GM21447 (cell line): ENCODE data around the gene CLDN24.
"Not testable (repeated sequence)": the region's sequence is repeated elsewhere in the genome, so short reads cannot be mapped to it uniquely, and the experiment has no call there.

Experiments used
- ATAC-seq: cut with Tn5 transposase; IDR thresholded peaks from one replicate; pipeline ENCODE4 v1.9.1; 2021; ENCODE audit not compliant: unreplicated experiment

The CLDN24 gene

DNA sequence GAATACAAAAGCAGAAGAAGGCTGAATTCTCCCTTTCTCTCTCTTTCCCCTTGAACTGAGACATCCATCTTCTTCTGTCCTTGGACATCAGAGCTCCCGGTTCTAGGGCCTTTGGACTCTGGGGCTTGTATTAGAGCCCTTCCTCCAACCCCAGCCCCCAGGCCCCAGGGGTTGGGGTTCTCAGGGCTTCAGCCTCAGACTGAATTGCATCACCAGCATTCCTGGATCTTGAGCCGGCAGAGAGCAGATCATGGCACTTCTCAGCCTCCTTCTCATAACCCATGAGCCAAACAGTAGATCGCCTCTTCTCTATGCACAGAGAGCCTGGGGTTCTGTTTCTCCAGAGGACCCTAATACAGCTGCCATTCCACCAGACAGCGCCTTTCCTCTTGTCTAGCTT is 25.3 kb upstream of the CLDN24 start:
- no peak for ATAC-seq

GRCh38 chr4:183347146-183347545 is 24.9 kb upstream of the CLDN24 start:
- no peak for ATAC-seq

DNA sequence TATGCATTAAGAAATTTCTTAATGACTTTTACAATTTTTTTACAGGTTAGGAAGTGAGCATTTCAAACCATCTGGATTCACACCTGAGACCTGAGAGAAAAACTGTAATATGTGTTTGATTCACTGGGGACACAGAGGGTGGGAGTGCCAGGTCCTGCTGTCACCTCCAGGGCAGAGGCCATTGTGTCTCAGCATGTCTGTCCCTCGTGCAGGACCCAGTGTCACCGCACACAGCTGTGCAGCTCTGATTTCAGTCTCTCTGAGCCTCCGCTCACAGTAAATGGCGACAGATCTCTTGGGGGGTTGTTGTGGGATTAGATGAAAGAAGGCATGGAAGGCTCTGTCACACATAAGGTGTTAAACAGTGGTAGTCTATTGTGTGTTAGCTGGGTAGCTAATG is 23.0 kb upstream of the CLDN24 start:
- ATAC-seq, result no peak

GRCh38 chr4:183344523-183345255 is 22.5 kb upstream of the CLDN24 start:
- no peak for ATAC-seq

GRCh38 chr4:183343730-183344129 is 21.5 kb upstream of the CLDN24 start:
- ATAC-seq, result no peak

DNA sequence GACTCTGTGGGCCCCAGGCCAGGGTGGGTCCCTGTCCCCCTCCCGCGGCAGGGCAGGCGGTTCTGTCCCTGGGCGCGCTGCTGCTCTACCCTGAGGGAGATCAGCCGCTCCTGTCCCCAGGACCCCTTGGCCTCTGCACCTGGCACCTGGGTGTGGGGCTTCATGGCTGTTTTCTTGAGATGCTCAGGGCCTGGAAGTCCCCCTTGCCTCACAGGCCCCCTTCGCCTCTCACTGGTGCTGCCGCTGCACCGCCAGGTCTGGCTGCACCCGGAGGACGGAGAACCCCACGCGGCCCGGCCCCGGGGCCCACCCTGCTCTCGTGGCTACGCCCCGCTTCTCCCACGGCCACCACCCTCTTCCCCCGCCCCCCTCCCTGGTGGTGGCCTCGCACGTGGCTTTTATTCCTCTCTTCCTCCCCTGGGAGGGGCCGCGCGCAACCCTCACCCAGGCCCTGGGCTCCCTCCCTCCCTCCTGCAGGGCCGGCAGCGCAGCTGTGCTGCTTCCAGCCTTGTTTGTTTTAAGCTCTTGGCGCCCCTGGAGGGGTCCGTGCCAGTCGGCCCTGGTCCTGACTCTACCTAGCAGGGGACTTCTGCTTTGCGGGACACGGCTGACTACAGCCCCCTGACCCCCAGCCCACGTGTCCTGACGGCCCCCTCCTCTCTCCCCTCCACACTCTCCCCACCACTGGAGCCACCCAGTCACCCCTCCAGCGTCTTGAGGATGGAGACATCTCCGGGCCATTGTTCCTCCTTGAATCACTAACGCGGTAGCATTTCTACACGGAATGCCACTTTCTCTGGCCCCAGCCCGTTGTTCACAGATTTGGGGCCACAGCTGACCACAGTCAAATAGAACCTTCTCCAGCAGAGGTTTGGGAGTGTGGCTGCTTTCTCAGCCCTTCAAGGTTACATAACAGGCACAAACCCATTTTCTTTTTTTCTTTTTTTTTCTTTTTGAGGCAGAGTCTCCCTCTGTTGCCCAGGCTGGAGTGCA is 20.6 kb upstream of the CLDN24 start:
- no peak for ATAC-seq

DNA sequence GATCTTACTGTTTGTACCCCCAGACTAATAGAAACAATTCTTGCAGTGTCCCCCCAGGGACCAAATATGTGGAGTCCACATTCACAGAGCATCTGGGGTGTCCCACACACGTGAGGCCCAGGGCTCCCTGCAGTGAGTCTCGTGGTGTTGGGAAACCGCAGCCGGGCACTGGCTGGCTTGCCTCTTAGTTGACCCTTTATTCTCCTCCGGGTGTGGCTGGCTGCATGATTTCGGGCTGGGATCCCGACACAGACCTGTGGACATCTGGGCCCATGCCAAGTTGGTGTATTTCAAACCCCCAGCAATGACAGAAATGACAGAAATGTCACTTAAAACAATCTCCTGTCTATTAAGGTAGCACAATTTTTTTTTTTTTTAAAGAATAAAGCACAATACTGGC is 15.6 kb upstream of the CLDN24 start:
- ATAC-seq, result no peak

- no peak for ATAC-seq
These were observed 15.1 kb upstream of the CLDN24 start for GRCh38 chr4:183337349-183337748.

DNA sequence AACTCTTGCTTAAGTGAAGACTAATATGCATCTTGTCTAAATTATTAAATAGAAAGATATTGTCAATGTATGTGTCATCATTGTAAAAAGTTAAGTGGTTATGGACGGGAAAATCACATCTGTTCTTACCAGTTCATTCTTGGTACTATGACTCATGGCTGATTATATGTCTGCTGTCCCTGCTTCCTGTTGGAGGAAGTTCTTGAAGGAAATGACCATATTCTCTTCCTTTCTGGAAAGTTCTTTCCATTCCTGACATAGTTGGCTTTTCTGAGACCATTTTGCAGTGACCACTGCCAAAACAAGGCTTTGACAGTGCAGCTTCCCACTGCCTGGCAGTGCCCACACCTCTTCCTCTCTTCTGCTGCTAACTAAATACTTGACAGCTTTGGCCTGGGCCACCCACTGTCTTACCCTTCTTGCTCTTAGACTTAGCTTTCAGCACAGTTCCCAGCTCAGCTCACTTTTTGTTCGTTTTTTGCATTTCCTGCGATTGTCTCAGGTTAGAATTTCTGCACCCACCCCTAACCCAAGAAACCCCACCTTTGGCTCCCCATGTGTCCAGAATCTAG is 13.2 kb upstream of the CLDN24 start:
- no peak for ATAC-seq

GRCh38 chr4:183333983-183334382 is 11.8 kb upstream of the CLDN24 start:
- no peak for ATAC-seq

DNA sequence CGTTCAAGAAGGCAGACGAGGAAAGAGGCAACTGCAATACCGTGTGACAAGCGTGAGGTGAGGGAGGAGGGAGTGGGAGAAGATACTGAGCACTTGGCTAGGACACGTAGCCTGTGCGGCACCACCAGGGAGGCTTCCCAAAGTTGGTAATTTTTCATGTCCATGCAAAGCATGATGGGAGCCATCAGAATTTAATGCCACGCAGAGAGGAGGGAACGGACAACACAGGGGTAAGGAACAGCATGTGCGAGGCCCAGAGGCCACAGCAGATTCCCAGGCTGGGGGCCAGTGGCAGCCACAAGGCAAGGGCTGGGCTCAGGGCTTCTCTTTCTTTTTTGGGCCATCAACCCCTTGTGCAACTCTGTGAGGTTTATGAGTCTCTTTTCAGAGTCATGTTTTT is 11.0 kb upstream of the CLDN24 start:
- ATAC-seq, result no peak

DNA sequence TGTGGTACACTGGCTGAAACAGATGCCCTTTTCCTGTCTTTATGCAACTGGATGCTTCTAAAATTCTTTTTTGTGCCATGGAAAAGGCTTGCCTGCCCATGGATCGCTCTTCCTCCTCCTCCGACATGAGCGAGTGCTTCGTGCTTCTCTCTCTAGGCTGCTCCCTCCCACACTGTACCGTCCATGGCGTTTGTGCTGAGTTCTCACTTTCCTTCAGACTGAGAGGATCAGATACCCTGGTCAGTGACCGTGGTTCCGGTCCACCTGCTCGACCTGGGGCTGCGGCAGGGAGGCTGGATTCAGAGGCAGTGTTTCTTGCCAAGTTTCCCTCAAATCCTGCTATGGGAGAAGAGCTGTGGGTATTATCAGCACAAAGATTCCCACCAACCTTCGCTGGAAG is 10.2 kb upstream of the CLDN24 start:
- ATAC-seq, result no peak

DNA sequence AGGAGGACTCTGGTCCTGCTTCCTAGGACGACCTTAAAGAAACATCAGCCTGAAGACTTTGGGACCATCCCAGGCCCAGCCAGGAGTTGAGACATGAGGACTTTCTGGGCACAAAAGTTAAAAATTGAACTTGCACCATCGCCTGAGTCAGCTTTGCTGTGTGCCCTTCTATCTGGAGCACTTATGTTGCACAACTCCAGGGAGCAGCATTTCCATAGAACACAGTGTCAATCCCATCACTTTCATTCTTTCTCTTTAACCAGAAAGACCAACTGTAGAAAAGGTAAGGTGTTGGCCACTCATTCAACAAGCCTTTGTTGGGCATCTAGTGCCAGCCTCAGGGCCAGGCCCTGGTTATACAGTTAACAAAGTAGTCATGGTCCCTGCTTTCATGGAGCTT is 8.6 kb upstream of the CLDN24 start:
- ATAC-seq, result no peak

DNA sequence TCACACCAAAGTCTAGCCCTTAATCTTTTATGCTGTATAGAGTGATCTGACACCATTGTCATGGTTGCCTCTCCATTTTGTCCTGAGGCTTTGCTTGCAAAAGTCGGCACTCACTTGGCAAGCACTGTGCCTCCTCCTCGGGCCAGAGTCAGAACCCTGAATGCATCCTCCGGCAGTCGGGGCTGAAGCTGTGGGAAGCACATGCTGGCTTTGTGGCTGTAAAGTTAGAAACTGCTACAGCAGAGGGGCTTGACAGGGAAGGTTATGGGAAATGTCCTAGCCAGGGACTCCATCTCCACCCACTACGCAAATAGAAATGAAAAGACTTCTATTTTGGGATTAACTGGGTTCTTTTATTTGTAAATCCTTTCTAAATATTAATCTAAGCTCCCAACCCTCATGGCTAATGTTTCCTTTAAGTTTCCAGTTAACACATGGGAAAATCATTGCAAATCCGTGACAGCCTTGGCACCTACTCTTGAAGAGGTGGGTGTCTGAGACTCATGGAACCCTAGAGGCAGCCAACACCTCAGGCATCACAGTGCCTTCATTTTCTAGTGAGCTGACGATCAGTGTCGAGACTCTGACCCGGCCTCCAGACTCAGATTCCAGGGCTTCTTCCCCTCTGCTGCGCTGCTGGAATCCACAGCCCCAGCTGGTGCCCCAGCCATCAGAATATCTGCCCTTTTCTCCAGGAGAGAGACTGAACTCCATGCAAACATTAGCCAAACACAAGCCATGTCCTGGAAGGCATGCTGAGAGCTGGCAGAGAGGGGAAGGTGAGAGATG is 7.9 kb upstream of the CLDN24 start:
- ATAC-seq, result no peak

GRCh38 chr4:183329244-183329643 is 7.0 kb upstream of the CLDN24 start:
- ATAC-seq, result no peak

DNA sequence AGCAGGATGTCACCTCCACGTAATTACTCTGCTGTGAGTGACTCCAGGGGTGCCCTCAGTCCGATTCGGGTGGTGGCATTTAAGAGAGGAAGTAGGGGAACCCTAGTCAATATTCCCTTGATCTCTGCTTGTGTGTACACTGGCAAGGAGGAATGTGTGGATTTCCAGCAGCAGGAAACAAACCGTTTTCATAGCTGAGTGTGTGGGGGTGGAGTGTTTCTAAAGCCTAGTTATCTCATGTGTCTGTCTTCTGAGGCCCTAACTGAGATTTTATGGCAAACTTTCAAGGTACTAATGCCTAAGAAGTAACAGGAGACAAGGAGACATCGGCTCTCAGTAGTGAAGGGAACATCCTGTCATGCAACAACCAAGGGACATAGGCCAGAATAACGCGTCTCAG is 6.6 kb upstream of the CLDN24 start:
- no peak for ATAC-seq

DNA sequence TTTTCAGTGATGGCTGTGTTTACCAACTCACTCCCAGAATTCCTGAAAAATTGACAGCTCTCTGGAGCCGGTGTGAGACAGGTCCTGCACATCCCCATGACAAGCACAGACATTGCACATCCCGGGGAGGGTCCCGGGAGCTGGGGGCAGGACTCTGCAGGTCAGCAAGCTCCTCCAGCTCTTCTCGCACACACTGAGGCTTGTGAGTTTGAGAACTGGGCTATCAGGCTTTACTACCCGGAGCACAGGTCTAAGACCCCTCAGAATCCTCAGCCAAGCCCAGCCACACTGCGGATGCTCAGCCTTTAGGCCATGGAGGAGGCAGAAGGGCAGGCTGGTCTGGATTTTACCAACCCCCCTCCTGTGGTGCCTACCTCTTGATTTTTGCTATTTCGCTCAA is 5.6 kb upstream of the CLDN24 start:
- ATAC-seq, result no peak

DNA sequence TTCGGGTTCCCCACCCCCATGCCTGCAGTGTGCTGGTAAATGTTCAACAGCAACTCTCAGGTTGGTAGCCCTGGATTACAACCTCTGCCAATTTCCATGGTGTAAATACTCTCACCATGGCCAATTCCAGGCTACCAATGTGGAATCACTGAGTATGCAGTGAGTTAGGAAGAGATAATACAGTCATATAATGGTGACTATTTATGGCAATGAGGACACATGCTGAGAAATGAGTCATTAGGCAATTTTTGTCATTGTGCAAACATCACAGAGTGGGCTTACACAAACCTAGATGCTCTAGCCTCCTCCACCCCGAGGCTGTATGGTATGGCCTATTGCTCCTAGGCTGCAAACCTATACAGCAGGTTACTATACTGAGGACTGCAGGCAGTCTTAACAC is 4.6 kb upstream of the CLDN24 start:
- ATAC-seq, result no peak

GRCh38 chr4:183326387-183326786 is 4.2 kb upstream of the CLDN24 start:
- ATAC-seq, result not testable (repeated sequence)

DNA sequence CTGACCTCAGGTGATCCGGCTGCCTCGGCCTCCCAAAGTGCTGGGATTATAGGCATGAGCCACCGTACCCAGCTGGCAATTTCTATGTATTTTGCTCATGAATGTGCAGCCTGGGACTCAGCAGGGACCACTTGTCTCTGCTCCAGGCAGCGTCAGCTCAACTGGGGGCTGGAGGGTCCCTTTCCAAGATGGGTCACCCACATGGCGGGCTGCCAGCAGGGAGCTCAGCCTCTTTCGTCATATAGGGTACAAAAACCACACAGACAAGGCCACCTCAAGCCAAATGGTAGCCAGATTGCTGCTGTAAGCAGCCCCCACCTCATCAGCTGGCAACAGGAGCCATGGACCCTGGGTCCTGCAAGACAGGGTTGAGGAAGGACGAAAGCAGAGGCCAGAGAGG is 2.4 kb upstream of the CLDN24 start:
- no peak for ATAC-seq

- not testable (repeated sequence) for ATAC-seq
These were observed 1.8 kb upstream of the CLDN24 start for GRCh38 chr4:183324056-183324455.
